HEK293 (cell line): ENCODE measurements around the gene NOL3.

ENCODE experiments used
- CTCF ChIA-PET: fragments of 350-600 bp; formaldehyde crosslinking; extraction: SDS; loops from one replicate; lab custom pipeline; 2021; ENCODE audit warnings: antibody characterized with exemption; lab: Yijun Ruan, JAX
- POLR2A ChIA-PET: fragments of 300-600 bp; formaldehyde crosslinking; extraction: SDS; loops from one replicate; lab custom pipeline; 2020; ENCODE audit warnings: antibody characterized with exemption, inconsistent platforms; lab: Yijun Ruan, JAX
- H3K27ac ChIP-seq: fragments of 200-500 bp; sonication (Bioruptor generic); 2 replicates; pipeline ENCODE4 v1.5.1; 2014; ENCODE audit warnings: low read depth, low read length, control low read depth, inconsistent platforms; ENCODE audit errors: extremely low read depth
- H3K36me3 ChIP-seq, 2 experiments: fragments of 200-500 bp in 1 of 2; sonication (Bioruptor generic) in 1 of 2; 1 replicate in 1 of 2; 2 replicates in 1 of 2; pipeline ENCODE4 v1.5.1; 2014 to 2017; ENCODE audit warnings: inconsistent platforms in 2 of 2, low read length in 2 of 2; ENCODE audit not compliant: control insufficient read depth in 2 of 2, insufficient read depth in 1 of 2
- H3K4me1 ChIP-seq: fragments of 200-500 bp; sonication (Bioruptor generic); 2 replicates; pipeline ENCODE4 v1.5.1; 2014; ENCODE audit warnings: mild to moderate bottlenecking, low read length, inconsistent platforms; ENCODE audit not compliant: control insufficient read depth, insufficient read depth
- H3K4me3 ChIP-seq: 2 replicates; pipeline ENCODE4 v1.5.1; 2011; ENCODE audit warnings: low read depth, mild to moderate bottlenecking, control low read depth, low read length, moderate library complexity
- H3K9me3 ChIP-seq: fragments of 200-500 bp; sonication (Bioruptor generic); 2 replicates; pipeline ENCODE4 v1.5.1; 2014; ENCODE audit warnings: low read depth, low read length, inconsistent platforms; ENCODE audit not compliant: control insufficient read depth, insufficient read depth
- KLF10 ChIP-seq: fragments of 450-650 bp; IDR thresholded peaks from 2 replicates; pipeline ENCODE4 v1.5.1; 2018; ENCODE audit warnings: missing biosample characterization, mild to moderate bottlenecking, missing genetic modification characterization
- KLF9 ChIP-seq: fragments of 450-650 bp; formaldehyde crosslinking; IDR thresholded peaks from 2 replicates; pipeline ENCODE4 v1.5.1; 2016; ENCODE audit warnings: missing biosample characterization, missing genetic modification characterization, low read depth
- MZF1 ChIP-seq: fragments of 450-650 bp; formaldehyde crosslinking; IDR thresholded peaks from 2 replicates; pipeline ENCODE4 v1.5.1; 2017; ENCODE audit warnings: missing biosample characterization, missing genetic modification characterization, borderline replicate concordance
- REPIN1 ChIP-seq: fragments of 450-650 bp; formaldehyde crosslinking; IDR thresholded peaks from 2 replicates; pipeline ENCODE4 v1.5.1; 2017; ENCODE audit warnings: missing biosample characterization, missing genetic modification characterization, low read depth
- SCRT2 ChIP-seq: fragments of 450-650 bp; formaldehyde crosslinking; IDR thresholded peaks from 2 replicates; pipeline ENCODE4 v1.5.1; 2016; ENCODE audit warnings: missing biosample characterization, missing genetic modification characterization
- SP3 ChIP-seq: fragments of 450-650 bp; formaldehyde crosslinking; IDR thresholded peaks from 2 replicates; pipeline ENCODE4 v1.5.1; 2016; ENCODE audit warnings: missing biosample characterization, missing genetic modification characterization
- TCF7L2 ChIP-seq: IDR thresholded peaks from 2 replicates; pipeline ENCODE4 v1.6.1; 2011; ENCODE audit warnings: low read depth, mild to moderate bottlenecking, inconsistent platforms, low read length, moderate library complexity, borderline replicate concordance
- WT1 ChIP-seq: fragments of 450-650 bp; formaldehyde crosslinking; IDR thresholded peaks from 2 replicates; pipeline ENCODE4 v1.5.1; 2016; ENCODE audit warnings: missing biosample characterization, missing genetic modification characterization
- ZBTB17 ChIP-seq: fragments of 450-650 bp; formaldehyde crosslinking; IDR thresholded peaks from 2 replicates; pipeline ENCODE4 v1.5.1; 2016; ENCODE audit warnings: missing biosample characterization, missing genetic modification characterization
- ZBTB48 ChIP-seq: fragments of 450-650 bp; formaldehyde crosslinking; IDR thresholded peaks from 2 replicates; pipeline ENCODE4 v1.5.1; 2016; ENCODE audit warnings: missing biosample characterization, missing genetic modification characterization
- ZFP3 ChIP-seq: fragments of 450-650 bp; formaldehyde crosslinking; IDR thresholded peaks from 2 replicates; pipeline ENCODE4 v1.5.1; 2016; ENCODE audit warnings: low read depth, missing biosample characterization, missing genetic modification characterization
- ZNF112 ChIP-seq: fragments of 450-650 bp; formaldehyde crosslinking; IDR thresholded peaks from 2 replicates; pipeline ENCODE4 v1.5.0; 2017; ENCODE audit warnings: missing biosample characterization, missing genetic modification characterization
- ZNF114 ChIP-seq: fragments of 450-650 bp; formaldehyde crosslinking; IDR thresholded peaks from 2 replicates; pipeline ENCODE4 v1.5.0; 2017; ENCODE audit warnings: missing biosample characterization, missing genetic modification characterization
- ZNF169 ChIP-seq: fragments of 450-650 bp; formaldehyde crosslinking; IDR thresholded peaks from 2 replicates; pipeline ENCODE4 v1.5.1; 2016; ENCODE audit warnings: missing biosample characterization, missing genetic modification characterization
- ZNF24 ChIP-seq: fragments of 450-650 bp; formaldehyde crosslinking; IDR thresholded peaks from 2 replicates; pipeline ENCODE4 v1.5.1; 2016; ENCODE audit warnings: missing biosample characterization, missing genetic modification characterization
- ZNF311 ChIP-seq: fragments of 450-650 bp; formaldehyde crosslinking; IDR thresholded peaks from 2 replicates; pipeline ENCODE4 v1.5.1; 2017; ENCODE audit warnings: missing biosample characterization, missing genetic modification characterization, borderline replicate concordance
- ZNF324 ChIP-seq: fragments of 450-650 bp; formaldehyde crosslinking; IDR thresholded peaks from 2 replicates; pipeline ENCODE4 v1.5.1; 2016; ENCODE audit warnings: missing biosample characterization, missing genetic modification characterization
- ZNF341 ChIP-seq: fragments of 450-650 bp; formaldehyde crosslinking; IDR thresholded peaks from 2 replicates; pipeline ENCODE4; 2016; ENCODE audit warnings: low read depth, missing biosample characterization, missing genetic modification characterization
- ZNF501 ChIP-seq: fragments of 450-650 bp; formaldehyde crosslinking; IDR thresholded peaks from 2 replicates; pipeline ENCODE4 v1.5.1; 2016; ENCODE audit warnings: missing biosample characterization, missing genetic modification characterization
- ZNF561 ChIP-seq: fragments of 450-650 bp; IDR thresholded peaks from 2 replicates; pipeline ENCODE4 v1.5.1; 2018; ENCODE audit warnings: missing biosample characterization, missing genetic modification characterization, borderline replicate concordance
- ZNF701 ChIP-seq: fragments of 450-650 bp; formaldehyde crosslinking; IDR thresholded peaks from 2 replicates; pipeline ENCODE4 v1.5.1; 2016; ENCODE audit warnings: missing biosample characterization, missing genetic modification characterization
- ZNF747 ChIP-seq: fragments of 450-650 bp; formaldehyde crosslinking; IDR thresholded peaks from 2 replicates; pipeline ENCODE4 v1.5.1; 2016; ENCODE audit warnings: missing biosample characterization, missing genetic modification characterization
- ZNF830 ChIP-seq: fragments of 450-650 bp; IDR thresholded peaks from 2 replicates; pipeline ENCODE4 v1.5.0; 2018; ENCODE audit warnings: missing biosample characterization, missing genetic modification characterization, low read depth, mild to moderate bottlenecking, moderate library complexity
- ZSCAN30 ChIP-seq: fragments of 450-650 bp; IDR thresholded peaks from 2 replicates; pipeline ENCODE4 v1.5.1; 2018; ENCODE audit warnings: missing biosample characterization, mild to moderate bottlenecking, missing genetic modification characterization, moderate library complexity

Gene NOL3

DNA sequence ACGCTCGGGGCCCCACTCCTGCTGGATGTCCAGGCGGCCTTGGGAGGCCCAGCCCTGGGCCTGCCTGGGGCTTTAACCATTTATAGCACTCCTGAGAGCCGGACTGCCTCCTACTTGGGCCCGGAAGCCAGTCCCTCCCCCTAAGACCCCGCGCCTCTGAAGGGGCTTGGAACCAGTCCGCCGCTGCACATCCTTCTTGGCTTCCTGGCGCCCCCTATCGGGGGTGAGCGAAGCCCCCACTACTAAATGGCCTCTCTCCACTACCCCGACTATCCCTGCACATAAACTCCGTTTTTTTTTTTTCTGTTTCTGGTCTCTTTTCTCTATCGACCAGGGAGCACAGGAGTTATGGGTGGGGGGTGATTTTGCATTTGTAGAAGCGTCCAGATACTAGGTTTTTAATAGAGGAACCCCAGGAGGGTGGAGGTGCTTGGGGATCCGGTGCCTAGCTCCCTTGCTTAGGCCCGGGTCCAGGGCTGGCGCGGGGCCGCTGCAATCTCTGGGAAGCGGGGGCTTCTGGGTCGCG is 633 bp upstream of the NOL3 start:
- ChIA-PET POLR2A (interaction anchor here (1.7 kb wide), 1 partner anchor 14 kb away, joined by 5 read pairs; no protein-coding TSS in a partner anchor), CTCF (interaction anchor here (0.9 to 2.3 kb wide), 12 partner anchors 9 to 299 kb away, joined by 3 to 11 read pairs (median 4); partner anchors contain the start of genes CES3, FBXL8, MATCAP1 and TRADD)
- H3K27ac ChIP-seq = peak overlapping the region; percentile 59; the same call in 1 of the 2 replicates
- H3K9me3 ChIP-seq = no peaks in the 10 kb centered on the region
- peaks cover 9% of the 10 kb centered on the region for H3K4me1 ChIP-seq
- H3K36me3 ChIP-seq = no peaks in the 10 kb centered on the region
- TF ChIP-seq ZBTB48 (tag by site-specific recombination) = peak; percentile 44; the same call in 1 of the 2 replicates
- no peak for TF ChIP-seq ZNF169 (tag by site-specific recombination)
- TF ChIP-seq ZNF701 (tag by site-specific recombination) = no peak
- peak overlapping the region; percentile 34 for H3K4me3 ChIP-seq

DNA sequence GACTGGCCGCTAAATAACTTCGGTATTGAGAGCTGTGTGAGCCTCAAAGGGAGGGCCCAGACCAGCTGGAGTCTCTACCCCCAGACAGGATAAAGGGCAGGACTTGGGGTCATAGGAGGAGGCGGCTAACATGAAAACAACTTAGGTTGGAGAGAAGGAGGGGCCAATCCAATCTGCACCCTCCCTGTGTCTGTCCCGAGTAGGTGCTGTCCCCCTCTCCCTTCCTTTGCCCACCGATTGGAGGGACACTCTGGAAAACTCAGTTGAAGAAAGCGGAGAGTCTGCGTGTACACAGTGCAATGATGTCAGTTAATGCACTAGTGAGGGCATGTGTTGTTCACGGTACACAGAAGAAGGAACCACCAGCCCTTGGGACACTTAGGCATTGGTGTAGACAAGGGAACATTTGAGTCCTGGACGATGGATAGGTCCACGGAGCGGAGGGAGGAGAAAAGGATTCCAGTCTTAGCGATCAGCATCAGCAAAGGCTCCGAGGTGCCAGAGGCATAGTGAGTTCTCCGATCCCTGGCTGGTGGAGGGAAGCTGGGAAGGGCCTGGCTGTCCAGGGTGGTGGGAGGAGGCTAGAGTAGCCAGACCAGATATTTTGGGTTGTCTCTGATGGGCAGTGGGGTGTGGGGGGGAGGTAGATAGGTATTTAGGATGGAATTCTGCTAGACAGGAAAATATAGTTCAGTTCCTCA is 761 bp downstream of the NOL3 start:
- Histone ChIP-seq H3K9me3 (no peaks in the 10 kb centered on the region), H3K27ac (no peak overlapping the region; the same call in 1 of the 2 replicates), H3K4me3 (no peak overlapping the region), H3K36me3 (peaks cover 0 to 9% of the 10 kb centered on the region in 2 experiments; a peak in 1 of 3 replicates), H3K4me1 (peaks cover 9% of the 10 kb centered on the region)
- ChIA-PET POLR2A (interaction anchor here (1.7 kb wide), 1 partner anchor 16 kb away, joined by 5 read pairs; no protein-coding TSS in a partner anchor), CTCF (interaction anchor here (0.6 to 1.6 kb wide), 6 partner anchors 11 to 116 kb away, joined by 3 to 11 read pairs (median 6); partner anchors contain the start of genes FBXL8 and TRADD)
- TF ChIP-seq SP3 (0 out of 2 replicates have a peak, but pooled peaks have one; percentile 31), KLF10 (tag by site-specific recombination) (no peak), ZBTB48 (tag by site-specific recombination) (peak; percentile 53), ZNF561 (tag by site-specific recombination) (no peak), ZNF830 (tag by site-specific recombination) (no peak), SCRT2 (tag by site-specific recombination) (no peak), ZBTB17 (tag by site-specific recombination) (peak; percentile 61), TCF7L2 (no peak)

DNA sequence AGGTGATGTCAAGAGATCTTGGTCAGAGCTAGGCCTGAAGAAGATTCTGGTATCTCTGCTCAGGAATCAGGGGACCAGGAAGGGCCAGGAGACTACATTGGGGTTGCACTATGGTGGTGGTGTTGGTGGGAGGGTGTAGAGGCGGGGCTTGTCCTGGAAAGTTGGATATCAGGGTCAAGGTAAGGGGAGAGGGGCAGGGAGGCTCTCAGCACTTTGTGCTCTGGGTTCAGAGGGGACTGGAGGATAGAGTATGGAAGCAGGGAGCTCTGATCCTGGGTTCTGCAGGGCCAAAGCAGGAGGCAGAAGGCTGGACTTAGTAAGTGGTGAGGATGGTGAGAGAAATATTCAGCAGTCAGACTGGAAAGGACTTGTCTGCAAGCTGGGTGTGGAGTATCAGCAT is 3.0 kb downstream of the NOL3 start:
- Histone ChIP-seq H3K36me3 (peaks cover 0 to 20% of the 10 kb centered on the region in 2 experiments; a peak in 1 of 3 replicates), H3K4me1 (peaks cover 9% of the 10 kb centered on the region), H3K27ac (no peak overlapping the region), H3K4me3 (no peak overlapping the region), H3K9me3 (no peaks in the 10 kb centered on the region)
- ChIA-PET CTCF (interaction anchor here (0.6 to 1.5 kb wide), 4 partner anchors 12 to 207 kb away, joined by 3 to 4 read pairs (median 4); no protein-coding TSS in a partner anchor), POLR2A (interaction anchor here (0.6 to 0.8 kb wide), 3 partner anchors 155 to 482 kb away, joined by 3 read pairs; no protein-coding TSS in a partner anchor)
- no peak for TF ChIP-seq ZNF311 (tag by site-specific recombination)
- no peak for TF ChIP-seq MZF1 (tag by site-specific recombination)
- TF ChIP-seq REPIN1 (tag by site-specific recombination) = no peak
- TF ChIP-seq ZNF747 (tag by site-specific recombination) = no peak
- no peak for TF ChIP-seq ZNF24 (tag by site-specific recombination)
- no peak for TF ChIP-seq ZNF112 (tag by site-specific recombination)
- no peak for TF ChIP-seq ZFP3 (tag by site-specific recombination)
- TF ChIP-seq KLF9 (tag by site-specific recombination) = no peak
- TF ChIP-seq ZSCAN30 = no peak
- TF ChIP-seq WT1 (tag by site-specific recombination) = no peak
- no peak for TF ChIP-seq ZNF324 (tag by site-specific recombination)
- TF ChIP-seq SCRT2 (tag by site-specific recombination) = no peak
- TF ChIP-seq ZNF341 = no peak
- no peak for TF ChIP-seq ZNF114 (tag by site-specific recombination)
- TF ChIP-seq ZNF501 (tag by site-specific recombination) = no peak
- TF ChIP-seq ZNF830 (tag by site-specific recombination) = no peak
